GM18517 (cell line): Measurements from ENCODE around the gene BLOC1S5.
A peak's percentile ranks its signal among the peaks of the same experiment; 100 is the strongest.
"Not testable (repeated sequence)": the region's sequence is repeated elsewhere in the genome, so short reads cannot be mapped to it uniquely, and the experiment has no call there.

Experiments used
- ATAC-seq: cut with Tn5 transposase; IDR thresholded peaks from one replicate; pipeline ENCODE4 v1.9.1; 2021; ENCODE audit warnings: mild to moderate bottlenecking, moderate library complexity; ENCODE audit not compliant: unreplicated experiment

Gene BLOC1S5

GRCh38 chr6:7998103-7998725, 66.0 kb downstream of the BLOC1S5 start:
- ATAC-seq, result no peak

GRCh38 chr6:7997286-7997685, 66.9 kb downstream of the BLOC1S5 start:
- no peak for ATAC-seq

GRCh38 chr6:7996538-7997111, 67.6 kb downstream of the BLOC1S5 start:
- no peak for ATAC-seq

- no peak for ATAC-seq
These were observed 70.2 kb downstream of the BLOC1S5 start for GRCh38 chr6:7993952-7994351.

GRCh38 chr6:7993399-7993798, 70.8 kb downstream of the BLOC1S5 start:
- no peak for ATAC-seq

- ATAC-seq, result peak; percentile 86
These were observed 72.0 kb downstream of the BLOC1S5 start for GRCh38 chr6:7992002-7992815.

- peak; percentile 19 for ATAC-seq
These were observed 72.7 kb downstream of the BLOC1S5 start for GRCh38 chr6:7991536-7991935.

GRCh38 chr6:7986219-7986618, 78.0 kb downstream of the BLOC1S5 start:
- no peak for ATAC-seq

- ATAC-seq, result not testable (repeated sequence)
These were observed 80.2 kb downstream of the BLOC1S5 start for GRCh38 chr6:7983967-7984366.

- ATAC-seq, result no peak
These were observed 84.4 kb downstream of the BLOC1S5 start for GRCh38 chr6:7979831-7980230.

GRCh38 chr6:7978736-7979135, 85.5 kb downstream of the BLOC1S5 start:
- peak; percentile 55 for ATAC-seq

- no peak for ATAC-seq
These were observed 87.6 kb downstream of the BLOC1S5 start for GRCh38 chr6:7976485-7977056.

- no peak for ATAC-seq
These were observed 88.4 kb downstream of the BLOC1S5 start for GRCh38 chr6:7975764-7976146.

- no peak for ATAC-seq
These were observed 89.0 kb downstream of the BLOC1S5 start for GRCh38 chr6:7974938-7975763.

- no peak for ATAC-seq
These were observed 89.6 kb downstream of the BLOC1S5 start for GRCh38 chr6:7974565-7974937.

GRCh38 chr6:7973584-7973983, 90.6 kb downstream of the BLOC1S5 start:
- no peak for ATAC-seq

GRCh38 chr6:7971499-7971898, 92.7 kb downstream of the BLOC1S5 start:
- no peak for ATAC-seq

GRCh38 chr6:7970616-7971015, 93.6 kb downstream of the BLOC1S5 start:
- no peak for ATAC-seq
